Measurements from ENCODE around the gene KLHL8.
"Not testable (repeated sequence)": the region's sequence is repeated elsewhere in the genome, so short reads cannot be mapped to it uniquely, and the experiment has no call there.

KLHL8 gene

GRCh38 chr4:87225936-87226335 lies 5.5 kb upstream of the KLHL8 start:
- Histone ChIP-seq H3K27ac (ENCODE audit: low read depth, low read length) (no peak overlapping the region), H3K9me3 (ENCODE audit: low read length) (no peaks in the 10 kb centered on the region), H3K27me3 (ENCODE audit: control insufficient read depth in 1 of 2, insufficient read depth in 2 of 2, low read length in 2 of 2) (no peaks in the 10 kb centered on the region), H3K36me3 (ENCODE audit: insufficient read depth, low read length) (no peaks in the 10 kb centered on the region), H3K4me1 (ENCODE audit: insufficient read depth, low read length) (no peaks in the 10 kb centered on the region), H3K4me3 (ENCODE audit: low read depth in 1 of 2, low read length in 2 of 2) (no peak overlapping the region), H3K9ac (ENCODE audit: low read length) (no peak overlapping the region)

- Histone ChIP-seq H3K4me1 (ENCODE audit: insufficient read depth, low read length) (peaks cover 2% of the 10 kb centered on the region), H3K36me3 (ENCODE audit: insufficient read depth, low read length) (no peaks in the 10 kb centered on the region), H3K9me3 (ENCODE audit: low read length) (no peaks in the 10 kb centered on the region), H3K27me3 (ENCODE audit: control insufficient read depth in 1 of 2, insufficient read depth in 2 of 2, low read length in 2 of 2) (no peaks in the 10 kb centered on the region), H3K4me3 (ENCODE audit: low read depth in 1 of 2, low read length in 2 of 2) (no peak overlapping the region), H3K27ac (ENCODE audit: low read depth, low read length) (no peak overlapping the region), H3K9ac (ENCODE audit: low read length) (no peak overlapping the region)
These were observed 3.9 kb upstream of the KLHL8 start for GRCh38 chr4:87224141-87224923.

DNA sequence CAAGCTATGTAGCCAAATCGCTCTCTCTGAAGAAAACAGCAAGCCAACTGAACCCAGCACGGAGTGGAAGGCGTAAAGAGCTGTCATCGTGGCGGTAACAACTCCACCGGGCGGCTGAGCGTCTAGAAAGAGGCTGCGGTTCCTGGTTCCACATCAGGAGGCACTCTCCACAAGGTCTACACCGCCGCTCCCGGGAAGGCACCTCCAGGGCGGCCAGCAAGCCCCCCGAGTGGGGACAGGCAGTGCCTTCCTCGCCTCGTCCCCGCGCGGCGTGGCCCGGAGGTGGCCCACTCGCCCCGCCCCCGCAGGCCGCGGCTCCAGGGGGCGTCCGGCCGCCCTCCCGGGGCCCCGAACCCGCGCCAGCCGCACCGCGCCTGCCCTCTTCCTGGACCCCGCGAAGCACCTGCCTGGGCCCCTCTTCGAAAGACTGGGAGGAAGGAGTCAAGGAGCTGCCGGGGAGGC lies 755 bp downstream of the KLHL8 start:
- H3K9ac ChIP-seq (ENCODE audit: low read length): peak overlapping the region; percentile 86

DNA sequence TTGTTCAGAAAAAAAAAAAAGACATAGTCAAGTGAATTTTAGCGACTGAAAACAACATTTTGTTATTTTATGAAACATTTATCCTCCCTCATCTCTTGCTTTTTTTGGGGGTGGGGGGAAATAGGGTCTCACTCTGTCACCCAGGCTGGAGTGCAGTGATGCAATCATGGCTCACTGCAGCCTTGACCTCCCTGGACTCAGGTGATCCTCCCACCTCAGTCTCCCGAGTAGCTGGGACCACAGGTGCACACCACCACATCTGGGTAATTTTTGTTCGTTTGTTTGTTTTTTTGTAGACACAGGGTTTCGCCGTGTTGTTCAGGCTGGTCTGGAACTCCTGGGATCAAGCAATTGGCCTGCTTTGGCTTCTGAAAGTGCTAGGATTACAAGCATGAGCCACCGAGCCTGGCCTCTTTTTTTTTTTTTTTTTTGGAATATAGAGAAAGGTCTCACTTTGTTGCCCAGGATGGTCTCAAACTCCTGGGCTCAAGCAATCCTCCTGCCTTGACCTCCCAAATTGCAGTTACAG lies 3.1 kb downstream of the KLHL8 start:
- not testable (repeated sequence) for H3K9me3 ChIP-seq (ENCODE audit: low read length); H3K9ac ChIP-seq (ENCODE audit: low read length); H3K27ac ChIP-seq (ENCODE audit: low read depth, low read length); H3K27me3 ChIP-seq (ENCODE audit: control insufficient read depth in 1 of 2, insufficient read depth in 2 of 2, low read length in 2 of 2); H3K4me3 ChIP-seq (ENCODE audit: low read depth in 1 of 2, low read length in 2 of 2); H3K36me3 ChIP-seq (ENCODE audit: insufficient read depth, low read length)
- H3K4me1 ChIP-seq (ENCODE audit: insufficient read depth, low read length): peaks cover 24% of the 10 kb centered on the region

More for the DNA sequence above, 755 bp downstream of the KLHL8 start:
- no peaks in the 10 kb centered on the region for H3K36me3 ChIP-seq (ENCODE audit: insufficient read depth, low read length)
- no peaks in the 10 kb centered on the region for H3K27me3 ChIP-seq (ENCODE audit: control insufficient read depth in 1 of 2, insufficient read depth in 2 of 2, low read length in 2 of 2)
- H3K4me1 ChIP-seq (ENCODE audit: insufficient read depth, low read length): peaks cover 11% of the 10 kb centered on the region
- no peaks in the 10 kb centered on the region for H3K9me3 ChIP-seq (ENCODE audit: low read length)
- peak overlapping the region; percentile 97 to 98 for H3K4me3 ChIP-seq (ENCODE audit: low read depth in 1 of 2, low read length in 2 of 2)
- H3K27ac ChIP-seq (ENCODE audit: low read depth, low read length): peak overlapping the region; percentile 97

DNA sequence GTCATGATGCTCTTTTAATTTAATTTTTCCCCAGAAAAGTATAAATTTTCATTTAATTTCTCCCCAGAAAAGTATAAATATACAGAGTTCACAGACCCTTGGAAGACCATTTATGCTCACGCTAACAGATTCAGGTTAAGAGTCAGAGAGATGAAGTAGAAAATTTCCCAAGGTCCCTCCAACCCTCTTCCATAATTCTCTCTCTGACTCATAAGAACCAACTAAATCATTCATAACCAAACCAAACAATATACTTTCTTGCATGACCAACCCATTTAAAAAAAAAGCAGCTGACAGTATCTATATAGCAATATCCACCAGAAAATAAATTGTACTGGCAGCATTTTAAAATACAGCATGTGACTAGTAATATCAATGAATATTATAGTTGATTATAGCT lies 3.9 kb downstream of the KLHL8 start:
- peaks cover 24% of the 10 kb centered on the region for H3K4me1 ChIP-seq (ENCODE audit: insufficient read depth, low read length)
- no peaks in the 10 kb centered on the region for H3K9me3 ChIP-seq (ENCODE audit: low read length)
- H3K27me3 ChIP-seq (ENCODE audit: control insufficient read depth in 1 of 2, insufficient read depth in 2 of 2, low read length in 2 of 2): no peaks in the 10 kb centered on the region
- no peak overlapping the region for H3K4me3 ChIP-seq (ENCODE audit: low read depth in 1 of 2, low read length in 2 of 2)
- H3K36me3 ChIP-seq (ENCODE audit: insufficient read depth, low read length): no peaks in the 10 kb centered on the region
- H3K27ac ChIP-seq (ENCODE audit: low read depth, low read length): no peak overlapping the region
- no peak overlapping the region for H3K9ac ChIP-seq (ENCODE audit: low read length)

DNA sequence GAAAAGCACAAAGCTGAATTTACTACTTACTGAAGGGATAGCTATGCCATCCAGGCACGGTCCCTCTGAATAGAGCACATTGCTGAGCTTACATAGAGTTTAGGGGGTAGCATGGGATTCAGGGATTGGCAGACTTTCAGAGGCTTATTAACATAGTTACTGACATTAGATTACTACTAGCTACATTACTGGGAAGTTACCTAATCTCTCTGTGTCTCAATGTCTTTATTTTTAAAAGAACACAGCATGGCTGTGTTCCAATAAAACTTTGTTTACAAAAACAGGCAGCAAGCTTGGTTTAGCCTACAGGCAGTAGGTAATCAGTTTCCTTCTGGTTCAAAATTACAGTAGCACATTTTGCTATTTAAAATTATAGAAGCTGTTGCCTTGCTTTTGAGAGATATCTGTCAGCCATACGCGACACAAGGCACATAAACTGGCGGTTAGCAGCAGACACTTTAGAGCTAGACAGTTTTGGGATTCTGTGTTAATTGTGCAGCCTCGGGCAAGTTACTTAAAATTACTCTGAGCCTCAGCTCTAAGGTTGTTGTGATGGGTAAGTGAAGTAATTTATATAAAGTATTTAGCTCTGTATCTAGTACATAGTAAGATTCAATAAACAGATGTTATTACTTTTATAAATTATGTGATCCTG lies 6.9 kb downstream of the KLHL8 start:
- no peaks in the 10 kb centered on the region for H3K27me3 ChIP-seq (ENCODE audit: control insufficient read depth in 1 of 2, insufficient read depth in 2 of 2, low read length in 2 of 2)
- peaks cover 15% of the 10 kb centered on the region for H3K4me1 ChIP-seq (ENCODE audit: insufficient read depth, low read length)
- H3K27ac ChIP-seq (ENCODE audit: low read depth, low read length): no peak overlapping the region
- no peak overlapping the region for H3K4me3 ChIP-seq (ENCODE audit: low read depth in 1 of 2, low read length in 2 of 2)
- H3K9me3 ChIP-seq (ENCODE audit: low read length): no peaks in the 10 kb centered on the region
- no peak overlapping the region for H3K9ac ChIP-seq (ENCODE audit: low read length)
- H3K36me3 ChIP-seq (ENCODE audit: insufficient read depth, low read length): no peaks in the 10 kb centered on the region

DNA sequence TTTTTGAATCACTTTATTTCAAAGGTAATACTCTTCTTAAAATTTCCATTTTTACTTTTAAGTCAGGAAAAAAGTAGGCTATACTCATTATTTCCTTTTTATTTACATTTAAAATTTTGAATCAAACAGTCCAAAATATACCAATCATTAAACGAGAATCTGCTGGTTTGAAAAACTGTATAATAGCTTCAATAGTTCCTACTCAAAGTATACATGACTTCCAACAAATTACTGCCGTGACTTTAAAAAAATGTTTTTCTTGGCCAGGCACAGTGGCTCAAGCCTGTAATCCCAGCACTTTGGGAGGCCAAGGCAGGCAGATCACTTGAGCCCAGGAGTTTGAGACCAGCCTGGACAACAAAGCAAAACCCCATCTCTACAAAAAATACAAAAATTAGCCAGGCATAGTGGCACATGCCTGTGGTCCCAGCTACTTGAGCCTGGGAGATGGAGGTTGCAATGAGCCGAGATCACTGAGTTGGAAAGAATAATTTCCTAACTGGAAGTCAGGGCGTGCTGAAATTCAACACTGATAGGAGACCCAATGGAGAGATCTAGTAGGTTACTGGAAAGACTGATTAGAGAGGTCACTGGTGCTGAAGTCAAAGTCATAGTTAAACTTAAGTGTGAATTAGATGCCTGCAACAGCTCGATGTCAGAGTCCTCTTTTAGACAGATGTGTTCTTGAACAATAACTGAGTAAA lies 9.0 kb downstream of the KLHL8 start:
- Histone ChIP-seq H3K4me3 (ENCODE audit: low read depth in 1 of 2, low read length in 2 of 2) (no peak overlapping the region), H3K4me1 (ENCODE audit: insufficient read depth, low read length) (peaks cover 13% of the 10 kb centered on the region), H3K36me3 (ENCODE audit: insufficient read depth, low read length) (no peaks in the 10 kb centered on the region), H3K27me3 (ENCODE audit: control insufficient read depth in 1 of 2, insufficient read depth in 2 of 2, low read length in 2 of 2) (no peaks in the 10 kb centered on the region), H3K27ac (ENCODE audit: low read depth, low read length) (no peak overlapping the region), H3K9me3 (ENCODE audit: low read length) (no peaks in the 10 kb centered on the region), H3K9ac (ENCODE audit: low read length) (no peak overlapping the region)

- H3K4me1 ChIP-seq (ENCODE audit: insufficient read depth, low read length): peaks cover 13% of the 10 kb centered on the region
- no peak overlapping the region for H3K9ac ChIP-seq (ENCODE audit: low read length)
- H3K36me3 ChIP-seq (ENCODE audit: insufficient read depth, low read length): no peaks in the 10 kb centered on the region
- no peaks in the 10 kb centered on the region for H3K9me3 ChIP-seq (ENCODE audit: low read length)
- no peak overlapping the region for H3K27ac ChIP-seq (ENCODE audit: low read depth, low read length)
- no peaks in the 10 kb centered on the region for H3K27me3 ChIP-seq (ENCODE audit: control insufficient read depth in 1 of 2, insufficient read depth in 2 of 2, low read length in 2 of 2)
- no peak overlapping the region for H3K4me3 ChIP-seq (ENCODE audit: low read depth in 1 of 2, low read length in 2 of 2)
These were observed 10.7 kb downstream of the KLHL8 start for GRCh38 chr4:87209696-87210095.

DNA sequence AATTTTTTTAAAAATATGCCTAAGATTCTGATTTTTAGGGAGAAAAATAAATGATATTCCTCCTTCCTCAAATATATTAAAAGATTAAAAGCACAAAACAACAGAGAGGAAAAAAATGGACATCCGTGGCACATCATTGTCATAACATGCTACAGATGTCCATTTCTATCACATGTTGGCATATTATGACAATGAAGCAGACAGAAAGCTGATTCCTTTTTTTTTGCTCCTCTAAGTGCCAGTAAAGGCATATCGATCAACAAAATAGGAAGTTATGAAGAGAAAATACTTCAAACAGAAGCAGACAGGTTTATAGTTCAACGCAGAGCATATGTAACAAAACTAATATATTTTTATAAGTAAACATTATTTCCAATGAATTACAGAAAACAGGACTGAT lies 11.2 kb downstream of the KLHL8 start:
- Histone ChIP-seq H3K9ac (ENCODE audit: low read length) (no peak overlapping the region), H3K27me3 (ENCODE audit: control insufficient read depth in 1 of 2, insufficient read depth in 2 of 2, low read length in 2 of 2) (no peaks in the 10 kb centered on the region), H3K4me3 (ENCODE audit: low read depth in 1 of 2, low read length in 2 of 2) (no peak overlapping the region), H3K27ac (ENCODE audit: low read depth, low read length) (no peak overlapping the region), H3K36me3 (ENCODE audit: insufficient read depth, low read length) (no peaks in the 10 kb centered on the region), H3K9me3 (ENCODE audit: low read length) (no peaks in the 10 kb centered on the region), H3K4me1 (ENCODE audit: insufficient read depth, low read length) (peaks cover 13% of the 10 kb centered on the region)

DNA sequence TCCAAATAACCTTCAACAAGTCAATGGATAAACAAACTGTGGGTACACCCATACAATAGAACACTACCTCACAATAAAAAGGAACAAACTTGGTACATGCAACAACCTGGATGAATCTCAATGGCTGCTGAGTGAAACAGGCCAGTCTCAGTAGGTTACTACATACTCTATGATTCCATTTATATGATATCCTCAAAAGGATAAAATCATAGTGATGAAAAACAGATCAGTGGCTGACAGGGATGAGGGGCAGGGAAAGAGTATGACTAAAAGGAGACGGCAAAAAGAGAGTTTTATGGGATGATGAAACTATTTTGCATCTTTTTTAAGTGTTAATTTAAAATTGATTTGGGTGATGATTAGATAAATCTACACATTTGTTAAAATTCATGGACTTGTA lies 15.9 kb downstream of the KLHL8 start:
- H3K36me3 ChIP-seq (ENCODE audit: insufficient read depth, low read length): no peaks in the 10 kb centered on the region
- H3K9me3 ChIP-seq (ENCODE audit: low read length): no peaks in the 10 kb centered on the region
- no peaks in the 10 kb centered on the region for H3K4me1 ChIP-seq (ENCODE audit: insufficient read depth, low read length)
- H3K27me3 ChIP-seq (ENCODE audit: control insufficient read depth in 1 of 2, insufficient read depth in 2 of 2, low read length in 2 of 2): no peaks in the 10 kb centered on the region
- no peak overlapping the region for H3K27ac ChIP-seq (ENCODE audit: low read depth, low read length)
- H3K9ac ChIP-seq (ENCODE audit: low read length): no peak overlapping the region
- no peak overlapping the region for H3K4me3 ChIP-seq (ENCODE audit: low read depth in 1 of 2, low read length in 2 of 2)

DNA sequence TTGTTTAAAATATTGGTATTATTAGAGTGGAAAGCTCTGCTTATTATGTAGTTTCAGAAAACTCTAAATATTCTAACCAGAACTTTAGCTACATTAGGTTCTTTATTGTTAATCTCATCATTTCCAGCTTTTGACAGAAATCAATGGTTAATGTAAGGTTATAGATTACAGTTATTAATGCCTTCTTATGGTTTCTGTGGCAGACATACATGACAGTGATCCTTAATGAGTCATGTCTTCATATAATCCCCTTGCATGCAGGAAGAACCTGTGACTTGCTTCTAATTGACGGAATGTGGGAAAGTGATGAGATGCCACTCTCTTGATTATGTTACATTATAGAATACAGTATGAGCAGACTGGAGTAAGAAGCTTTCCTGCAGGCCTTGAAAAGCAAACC lies 23.5 kb downstream of the KLHL8 start:
- H3K27ac ChIP-seq (ENCODE audit: low read depth, low read length): no peak overlapping the region
- no peaks in the 10 kb centered on the region for H3K4me1 ChIP-seq (ENCODE audit: insufficient read depth, low read length)
- H3K4me3 ChIP-seq (ENCODE audit: low read depth in 1 of 2, low read length in 2 of 2): no peak overlapping the region
- no peaks in the 10 kb centered on the region for H3K27me3 ChIP-seq (ENCODE audit: control insufficient read depth in 1 of 2, insufficient read depth in 2 of 2, low read length in 2 of 2)
- H3K36me3 ChIP-seq (ENCODE audit: insufficient read depth, low read length): peaks cover 3% of the 10 kb centered on the region
- H3K9ac ChIP-seq (ENCODE audit: low read length): peak overlapping the region; percentile 13
- no peaks in the 10 kb centered on the region for H3K9me3 ChIP-seq (ENCODE audit: low read length)
